IPS-18a (cell line): ENCODE results near the gene SSTR4.

Experiments used
- H3K27ac ChIP-seq: one replicate; pipeline ENCODE4 v1.5.1; 2013; ENCODE audit warnings: low read length
- H3K27me3 ChIP-seq: one replicate; pipeline ENCODE4 v1.6.1; 2013; ENCODE audit warnings: mild to moderate bottlenecking, low read length; ENCODE audit not compliant: control insufficient read depth, insufficient read depth
- H3K36me3 ChIP-seq: one replicate; pipeline ENCODE4 v1.6.1; 2013; ENCODE audit warnings: low read depth, low read length; ENCODE audit not compliant: control insufficient read depth
- H3K4me1 ChIP-seq: one replicate; pipeline ENCODE4 v1.6.1; 2013; ENCODE audit warnings: low read depth, low read length; ENCODE audit not compliant: control insufficient read depth
- H3K4me3 ChIP-seq: one replicate; pipeline ENCODE4 v1.5.1; 2013; ENCODE audit warnings: low read length
- H3K9ac ChIP-seq: one replicate; pipeline ENCODE4 v1.6.1; 2013; ENCODE audit warnings: mild to moderate bottlenecking, low read length, moderate library complexity
- H3K9me3 ChIP-seq: one replicate; pipeline ENCODE4 v1.6.1; 2013; ENCODE audit warnings: low read depth, low read length; ENCODE audit not compliant: control insufficient read depth

Gene SSTR4

DNA sequence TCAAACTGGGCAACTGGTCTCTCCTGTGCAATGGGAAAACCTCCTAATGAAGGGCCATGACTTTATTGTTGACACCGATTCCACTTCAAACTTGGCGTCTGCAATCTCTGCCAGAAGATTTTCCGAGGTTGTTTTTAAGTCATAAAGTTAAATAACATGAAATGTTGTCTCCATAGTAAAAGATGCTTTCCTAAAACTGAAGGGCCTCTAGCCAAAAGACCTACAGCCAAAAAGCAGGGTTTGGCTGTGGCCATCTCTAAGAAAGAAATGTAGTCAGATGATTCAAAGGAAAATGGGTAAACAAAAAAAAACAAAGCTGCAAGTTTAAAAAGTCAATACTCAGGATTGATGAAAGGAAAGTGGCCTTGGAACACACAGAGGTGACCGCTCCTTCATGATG lies 36.9 kb downstream of the SSTR4 start:
- no peaks in the 10 kb centered on the region for H3K36me3 ChIP-seq
- no peak overlapping the region for H3K4me3 ChIP-seq
- no peaks in the 10 kb centered on the region for H3K27me3 ChIP-seq
- H3K9me3 ChIP-seq: no peaks in the 10 kb centered on the region
- H3K27ac ChIP-seq: no peak overlapping the region
- no peak overlapping the region for H3K9ac ChIP-seq
- H3K4me1 ChIP-seq: no peaks in the 10 kb centered on the region

DNA sequence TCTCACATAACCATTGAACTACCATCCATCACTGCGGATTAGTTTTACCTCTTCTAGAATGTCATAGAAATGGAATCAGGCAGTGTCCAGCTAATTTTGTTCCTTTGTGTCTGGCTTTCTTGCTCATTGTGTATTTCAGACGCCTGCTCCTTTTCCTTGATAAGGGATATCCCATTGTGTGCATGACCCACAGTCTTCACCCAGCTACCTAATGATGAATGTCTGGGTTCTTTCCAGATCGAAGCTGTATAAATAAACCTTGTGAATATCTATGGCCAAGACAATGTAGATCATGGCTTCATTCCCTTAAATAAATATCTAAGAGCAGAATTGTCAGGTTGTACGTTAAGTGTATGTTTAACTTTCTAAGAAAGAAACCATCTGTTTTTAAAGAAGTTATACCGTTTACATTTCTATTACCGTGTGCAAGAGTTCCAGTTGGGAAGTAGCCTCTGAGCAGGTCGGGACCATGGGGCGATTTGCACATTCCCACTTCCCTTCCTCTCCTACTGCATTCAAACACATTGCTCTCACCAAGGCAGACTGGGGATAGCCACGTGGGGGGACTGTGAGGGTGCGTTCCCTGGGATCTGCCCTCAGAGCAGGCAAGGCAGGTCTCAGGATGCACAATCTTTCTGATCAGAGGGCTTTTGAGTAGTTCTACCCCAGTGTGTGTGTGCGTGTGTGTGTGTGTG lies 37.9 kb downstream of the SSTR4 start:
- H3K9ac ChIP-seq: no peak overlapping the region
- H3K27me3 ChIP-seq: no peaks in the 10 kb centered on the region
- H3K27ac ChIP-seq: no peak overlapping the region
- no peaks in the 10 kb centered on the region for H3K9me3 ChIP-seq
- H3K4me1 ChIP-seq: no peaks in the 10 kb centered on the region
- no peaks in the 10 kb centered on the region for H3K36me3 ChIP-seq
- H3K4me3 ChIP-seq: no peak overlapping the region

DNA sequence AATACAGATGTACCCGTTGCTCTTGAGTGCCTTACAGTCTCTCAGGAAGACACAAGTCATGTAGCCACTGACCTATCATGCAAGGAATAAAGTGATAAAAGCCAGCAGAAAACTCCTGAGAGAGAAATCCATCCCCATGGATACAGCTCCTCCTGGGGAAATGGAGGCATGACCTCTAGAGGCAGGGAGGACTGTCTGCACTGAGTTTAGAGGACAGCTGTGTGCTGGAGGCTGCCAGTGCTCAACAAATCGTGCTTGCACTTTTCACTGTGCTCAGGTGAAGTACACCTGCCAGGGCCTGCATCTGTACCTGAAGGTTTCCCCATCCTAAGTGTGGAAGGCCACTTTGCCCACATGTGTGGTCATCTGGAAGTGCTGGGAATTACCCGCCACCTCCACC lies 38.9 kb downstream of the SSTR4 start:
- Histone ChIP-seq H3K27me3 (no peaks in the 10 kb centered on the region), H3K27ac (no peak overlapping the region), H3K9me3 (no peaks in the 10 kb centered on the region), H3K4me1 (no peaks in the 10 kb centered on the region), H3K4me3 (no peak overlapping the region), H3K36me3 (no peaks in the 10 kb centered on the region), H3K9ac (no peak overlapping the region)

DNA sequence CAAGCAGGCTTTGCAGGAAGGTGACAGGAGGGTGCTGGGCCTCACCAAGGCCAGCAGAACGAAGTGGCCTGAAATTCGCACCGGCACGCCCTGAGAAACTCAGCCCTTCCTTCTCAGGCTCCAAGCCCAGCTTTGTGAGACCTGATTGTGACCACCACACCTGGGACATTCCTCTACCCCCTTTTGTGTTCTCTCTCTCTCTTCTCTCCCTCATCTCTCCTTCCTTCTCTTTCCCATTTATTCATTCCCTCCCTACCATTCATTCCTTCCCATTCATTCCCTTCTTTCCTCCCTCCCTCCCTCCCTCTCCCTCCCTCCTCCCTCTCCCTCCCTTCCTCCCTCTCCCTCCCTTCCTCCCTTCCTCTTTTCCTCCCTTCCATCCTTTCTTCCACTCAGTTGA lies 42.2 kb downstream of the SSTR4 start:
- no peak overlapping the region for H3K27ac ChIP-seq
- no peak overlapping the region for H3K4me3 ChIP-seq

DNA sequence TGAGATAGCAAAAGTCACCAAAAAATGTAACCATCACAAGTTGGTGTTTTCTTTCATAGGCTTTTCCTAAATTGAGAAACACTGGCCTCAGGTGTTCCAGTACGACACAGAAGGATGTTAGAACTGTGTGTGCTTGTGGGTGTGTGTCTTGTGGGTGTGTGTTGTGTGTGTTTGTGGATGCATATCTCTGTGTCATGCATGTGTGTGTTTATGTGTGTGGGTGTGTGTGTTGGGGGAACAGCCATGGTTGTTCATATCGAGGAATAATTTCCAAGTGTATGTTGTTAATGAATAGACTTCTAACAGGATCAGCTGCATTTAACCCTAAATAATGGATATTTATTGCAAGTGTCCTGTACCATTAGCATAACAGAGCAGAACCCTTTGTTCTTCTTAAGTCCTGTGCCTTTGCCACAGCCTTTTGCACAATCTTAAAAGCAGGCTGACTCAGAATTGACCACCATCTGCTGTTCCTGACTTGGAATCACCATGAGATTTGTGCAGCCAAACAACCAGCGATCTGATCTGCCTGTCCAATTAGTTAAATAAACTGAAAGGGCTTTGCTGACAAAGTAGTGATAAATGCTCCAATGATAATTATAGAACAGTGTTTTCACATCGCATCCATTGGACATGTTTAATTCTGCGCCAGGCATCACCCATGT lies 43.4 kb downstream of the SSTR4 start:
- H3K36me3 ChIP-seq: no peaks in the 10 kb centered on the region
- H3K27me3 ChIP-seq: no peaks in the 10 kb centered on the region
- no peak overlapping the region for H3K4me3 ChIP-seq

More for the DNA sequence above, 42.2 kb downstream of the SSTR4 start:
- H3K9me3 ChIP-seq: no peaks in the 10 kb centered on the region
- no peak overlapping the region for H3K9ac ChIP-seq
- H3K36me3 ChIP-seq: no peaks in the 10 kb centered on the region
- H3K27me3 ChIP-seq: no peaks in the 10 kb centered on the region
- no peaks in the 10 kb centered on the region for H3K4me1 ChIP-seq

DNA sequence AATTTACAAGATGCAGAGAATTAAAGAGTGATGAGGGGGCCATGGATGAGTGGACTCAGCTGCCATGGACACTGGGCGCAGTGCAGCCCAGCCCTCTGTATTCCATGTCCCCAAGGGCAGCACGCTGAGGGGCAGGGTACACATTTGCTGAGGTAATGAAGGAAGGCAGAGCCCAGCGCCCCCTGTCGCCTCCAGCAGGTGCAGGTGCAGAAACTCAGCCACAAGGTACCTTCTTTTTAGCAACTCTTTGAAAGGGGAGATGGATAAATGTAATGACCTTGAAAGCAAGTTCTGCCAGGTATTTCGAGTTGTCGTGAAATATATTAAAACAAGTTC lies 43.9 kb downstream of the SSTR4 start:
- H3K4me1 ChIP-seq: peaks cover 10% of the 10 kb centered on the region
- no peak overlapping the region for H3K4me3 ChIP-seq
- no peak overlapping the region for H3K9ac ChIP-seq
- H3K9me3 ChIP-seq: no peaks in the 10 kb centered on the region
- H3K27ac ChIP-seq: no peak overlapping the region
- no peaks in the 10 kb centered on the region for H3K27me3 ChIP-seq
- no peaks in the 10 kb centered on the region for H3K36me3 ChIP-seq

More for the DNA sequence above, 43.4 kb downstream of the SSTR4 start:
- H3K4me1 ChIP-seq: peaks cover 10% of the 10 kb centered on the region
- H3K9ac ChIP-seq: no peak overlapping the region
- no peak overlapping the region for H3K27ac ChIP-seq
- no peaks in the 10 kb centered on the region for H3K9me3 ChIP-seq

DNA sequence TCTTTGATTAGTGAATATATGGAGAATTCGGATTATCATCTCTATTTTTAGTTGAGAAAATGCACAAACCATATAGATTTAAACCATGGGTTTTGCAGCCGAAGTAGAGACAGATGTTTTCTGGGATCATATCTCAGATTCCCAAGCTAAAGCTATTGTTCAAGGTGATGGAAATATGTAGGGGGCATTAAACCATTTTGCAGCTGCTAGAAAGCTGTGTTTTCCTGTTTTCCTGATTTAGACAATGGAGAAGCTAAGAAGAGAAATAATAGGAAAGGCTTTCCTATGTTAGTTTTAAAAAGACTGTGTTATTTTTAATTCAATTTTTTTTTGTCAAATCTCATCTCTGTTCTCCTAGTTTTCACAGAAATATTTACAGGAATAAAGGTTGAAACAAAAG lies 44.8 kb downstream of the SSTR4 start:
- peaks cover 10% of the 10 kb centered on the region for H3K4me1 ChIP-seq
- no peaks in the 10 kb centered on the region for H3K36me3 ChIP-seq
- H3K4me3 ChIP-seq: no peak overlapping the region
- H3K27ac ChIP-seq: no peak overlapping the region
- H3K9me3 ChIP-seq: no peaks in the 10 kb centered on the region
- H3K27me3 ChIP-seq: no peaks in the 10 kb centered on the region
- H3K9ac ChIP-seq: no peak overlapping the region

DNA sequence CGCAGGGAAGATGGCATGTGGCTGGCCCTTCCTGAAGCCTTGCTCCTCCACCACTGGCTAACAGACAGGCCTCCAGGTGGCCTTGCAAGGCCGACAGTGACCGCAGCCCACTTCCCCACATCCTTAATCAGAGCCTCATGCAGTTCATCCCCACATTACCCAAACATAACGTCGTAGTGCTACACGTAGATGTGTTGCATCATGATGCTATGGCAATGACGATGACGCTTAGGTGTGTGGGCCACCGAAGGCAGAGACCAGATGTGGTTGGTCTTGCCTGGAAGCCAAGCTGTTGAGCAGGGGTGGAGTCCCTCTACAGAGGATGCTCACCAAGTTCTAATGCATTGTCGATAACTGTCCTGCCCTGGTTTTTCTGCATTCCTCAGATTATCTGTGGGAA lies 45.4 kb downstream of the SSTR4 start:
- Histone ChIP-seq H3K27ac (no peak overlapping the region), H3K4me3 (no peak overlapping the region), H3K9me3 (no peaks in the 10 kb centered on the region), H3K9ac (no peak overlapping the region), H3K27me3 (no peaks in the 10 kb centered on the region), H3K4me1 (peaks cover 10% of the 10 kb centered on the region), H3K36me3 (no peaks in the 10 kb centered on the region)

DNA sequence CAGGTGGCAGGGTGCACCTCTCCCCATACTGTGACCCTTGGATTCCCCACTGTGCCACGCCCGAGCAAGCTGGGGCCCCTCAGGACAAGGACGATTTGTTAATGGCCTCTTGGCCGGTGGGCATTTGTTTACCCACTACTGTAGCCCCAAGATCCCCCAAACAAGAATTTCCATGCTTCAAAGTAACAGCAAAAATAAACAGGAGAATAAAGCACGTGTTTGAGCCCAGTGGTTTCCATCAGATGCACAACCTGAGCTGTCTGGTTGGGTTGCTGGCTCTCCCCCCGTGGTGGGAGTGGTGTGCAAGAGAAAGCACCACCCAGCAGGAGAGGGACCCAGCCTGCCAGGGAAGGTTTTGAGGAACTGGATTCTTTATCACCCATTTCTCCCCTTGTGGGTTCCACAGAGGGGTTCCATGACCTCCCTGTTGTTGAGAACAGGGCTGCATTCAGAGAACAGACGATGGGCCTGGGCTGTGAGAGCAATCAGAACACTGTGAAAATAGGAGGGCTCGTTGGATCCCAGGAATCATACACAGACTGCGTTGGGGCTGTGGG lies 46.2 kb downstream of the SSTR4 start:
- no peaks in the 10 kb centered on the region for H3K27me3 ChIP-seq
- no peak overlapping the region for H3K9ac ChIP-seq
- H3K4me1 ChIP-seq: peaks cover 10% of the 10 kb centered on the region
- H3K9me3 ChIP-seq: no peaks in the 10 kb centered on the region
- H3K4me3 ChIP-seq: no peak overlapping the region
- no peaks in the 10 kb centered on the region for H3K36me3 ChIP-seq
- no peak overlapping the region for H3K27ac ChIP-seq

DNA sequence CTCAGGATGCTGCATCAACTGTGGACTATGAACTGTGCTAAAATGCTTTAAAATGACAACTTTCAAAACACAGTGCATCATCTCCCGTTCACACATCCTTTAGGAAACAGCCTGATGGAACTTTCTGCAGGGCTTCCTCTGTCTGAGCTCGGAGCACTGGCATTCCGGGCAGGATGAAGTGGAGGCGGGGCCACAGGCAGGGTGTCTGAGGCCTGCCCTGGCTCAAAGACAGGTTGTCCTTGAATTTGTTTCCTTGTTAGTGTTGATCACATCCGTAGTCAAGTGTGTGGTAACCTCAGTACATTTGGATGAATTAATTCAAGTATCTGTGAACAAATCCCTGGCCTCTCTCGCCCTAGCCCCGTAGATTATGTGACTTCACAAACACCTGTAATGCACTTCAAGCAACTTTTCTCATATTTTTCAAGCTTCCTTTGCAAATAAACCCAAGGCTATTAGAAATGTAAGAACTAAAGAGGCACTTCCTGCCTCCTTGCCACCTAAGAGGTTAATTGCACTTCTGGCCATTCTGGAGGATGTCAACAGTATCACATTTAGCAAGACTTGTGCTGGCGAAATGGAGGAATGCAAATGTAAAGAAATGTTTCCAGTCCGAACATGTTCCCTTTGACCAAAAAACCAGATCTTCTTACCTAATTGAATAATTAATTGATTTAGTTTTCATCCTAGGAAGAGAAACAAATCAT lies 47.9 kb downstream of the SSTR4 start:
- H3K9ac ChIP-seq: no peak overlapping the region
- no peak overlapping the region for H3K27ac ChIP-seq
- H3K4me1 ChIP-seq: peaks cover 10% of the 10 kb centered on the region

DNA sequence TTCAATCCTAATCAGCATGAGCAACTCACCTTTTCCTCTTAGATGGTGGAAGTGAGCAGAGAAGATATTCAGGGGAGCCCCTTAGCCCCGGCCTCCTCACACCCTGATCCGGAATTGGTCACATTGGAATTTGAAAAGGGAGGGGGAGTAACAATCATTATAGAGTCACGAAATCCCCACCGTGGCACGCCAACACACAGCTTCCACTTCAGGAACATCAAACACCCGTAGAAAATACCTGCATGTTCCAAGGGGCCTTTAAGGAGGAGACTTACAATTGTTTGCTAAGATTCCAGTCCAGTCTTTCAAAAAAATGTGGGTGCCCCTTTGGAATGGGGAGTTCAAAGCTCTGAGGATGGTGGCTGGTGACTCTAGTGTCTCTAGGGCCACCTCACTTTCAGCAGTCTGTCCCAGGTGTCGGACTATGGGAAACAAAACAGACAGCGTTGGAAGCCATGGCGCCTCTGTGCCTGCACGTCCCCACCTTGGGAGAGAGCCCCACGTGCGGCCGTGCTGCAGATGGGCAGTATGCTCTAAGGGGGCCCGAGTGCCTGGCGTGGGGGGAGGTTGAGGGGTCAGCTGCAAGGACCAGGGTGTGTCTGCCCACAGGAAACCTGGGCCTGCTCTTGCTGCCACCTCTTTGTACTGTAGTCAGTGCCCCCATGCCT lies 48.6 kb downstream of the SSTR4 start:
- no peaks in the 10 kb centered on the region for H3K9me3 ChIP-seq
- H3K4me1 ChIP-seq: peaks cover 10% of the 10 kb centered on the region
- no peak overlapping the region for H3K9ac ChIP-seq
- H3K36me3 ChIP-seq: no peaks in the 10 kb centered on the region
- no peak overlapping the region for H3K27ac ChIP-seq
- no peaks in the 10 kb centered on the region for H3K27me3 ChIP-seq
- H3K4me3 ChIP-seq: no peak overlapping the region

More for the DNA sequence above, 47.9 kb downstream of the SSTR4 start:
- Histone ChIP-seq H3K9me3 (no peaks in the 10 kb centered on the region), H3K36me3 (no peaks in the 10 kb centered on the region), H3K27me3 (no peaks in the 10 kb centered on the region), H3K4me3 (no peak overlapping the region)
